HEK293 (cell line): ENCODE results near the gene KLK15.

Source experiments
- CTCF ChIA-PET: fragments of 350-600 bp; formaldehyde crosslinking; extraction: SDS; loops from one replicate; lab custom pipeline; 2021; ENCODE audit warnings: antibody characterized with exemption; lab: Yijun Ruan, JAX
- POLR2A ChIA-PET: fragments of 300-600 bp; formaldehyde crosslinking; extraction: SDS; loops from one replicate; lab custom pipeline; 2020; ENCODE audit warnings: antibody characterized with exemption, inconsistent platforms; lab: Yijun Ruan, JAX
- H3K27ac ChIP-seq: fragments of 200-500 bp; sonication (Bioruptor generic); 2 replicates; pipeline ENCODE4 v1.5.1; 2014; ENCODE audit warnings: low read depth, low read length, control low read depth, inconsistent platforms; ENCODE audit errors: extremely low read depth
- H3K36me3 ChIP-seq, 2 experiments: fragments of 200-500 bp in 1 of 2; sonication (Bioruptor generic) in 1 of 2; 1 replicate in 1 of 2; 2 replicates in 1 of 2; pipeline ENCODE4 v1.5.1; 2014 to 2017; ENCODE audit warnings: inconsistent platforms in 2 of 2, low read length in 2 of 2; ENCODE audit not compliant: control insufficient read depth in 2 of 2, insufficient read depth in 1 of 2
- H3K4me1 ChIP-seq: fragments of 200-500 bp; sonication (Bioruptor generic); 2 replicates; pipeline ENCODE4 v1.5.1; 2014; ENCODE audit warnings: mild to moderate bottlenecking, low read length, inconsistent platforms; ENCODE audit not compliant: control insufficient read depth, insufficient read depth
- H3K4me3 ChIP-seq: 2 replicates; pipeline ENCODE4 v1.5.1; 2011; ENCODE audit warnings: low read depth, mild to moderate bottlenecking, control low read depth, low read length, moderate library complexity
- H3K9me3 ChIP-seq: fragments of 200-500 bp; sonication (Bioruptor generic); 2 replicates; pipeline ENCODE4 v1.5.1; 2014; ENCODE audit warnings: low read depth, low read length, inconsistent platforms; ENCODE audit not compliant: control insufficient read depth, insufficient read depth
- GLIS1 ChIP-seq: fragments of 450-650 bp; formaldehyde crosslinking; IDR thresholded peaks from 2 replicates; pipeline ENCODE4 v1.5.1; 2016; ENCODE audit warnings: missing biosample characterization, missing genetic modification characterization
- RBAK ChIP-seq: fragments of 450-650 bp; formaldehyde crosslinking; IDR thresholded peaks from 2 replicates; pipeline ENCODE4 v1.5.1; 2016; ENCODE audit warnings: missing biosample characterization, missing genetic modification characterization
- SP2 ChIP-seq: fragments of 450-650 bp; formaldehyde crosslinking; IDR thresholded peaks from 2 replicates; pipeline ENCODE4 v1.5.1; 2016; ENCODE audit warnings: missing biosample characterization, missing genetic modification characterization
- SP7 ChIP-seq: fragments of 450-650 bp; formaldehyde crosslinking; IDR thresholded peaks from 2 replicates; pipeline ENCODE4 v1.5.1; 2016; ENCODE audit warnings: missing biosample characterization, missing genetic modification characterization
- ZNF248 ChIP-seq: fragments of 450-650 bp; formaldehyde crosslinking; IDR thresholded peaks from 2 replicates; pipeline ENCODE4 v1.5.1; 2017; ENCODE audit warnings: missing biosample characterization, missing genetic modification characterization
- ZNF266 ChIP-seq: fragments of 450-650 bp; formaldehyde crosslinking; IDR thresholded peaks from 2 replicates; pipeline ENCODE4 v1.5.1; 2016; ENCODE audit warnings: missing biosample characterization, missing genetic modification characterization, low read depth
- ZNF391 ChIP-seq: fragments of 450-650 bp; formaldehyde crosslinking; IDR thresholded peaks from 2 replicates; pipeline ENCODE4 v1.5.1; 2016; ENCODE audit warnings: low read depth, missing biosample characterization, missing genetic modification characterization, borderline replicate concordance
- ZNF701 ChIP-seq: fragments of 450-650 bp; formaldehyde crosslinking; IDR thresholded peaks from 2 replicates; pipeline ENCODE4 v1.5.1; 2016; ENCODE audit warnings: missing biosample characterization, missing genetic modification characterization
- TF ChIP-seq, protein P1 (sequence below): fragments of 450-650 bp; formaldehyde crosslinking; IDR thresholded peaks from 2 replicates; pipeline ENCODE4 v1.5.1; 2016; ENCODE audit warnings: missing biosample characterization, missing genetic modification characterization, borderline replicate concordance
- TF ChIP-seq, protein P2 (sequence below): fragments of 450-650 bp; formaldehyde crosslinking; IDR thresholded peaks from 2 replicates; pipeline ENCODE4 v1.5.0; 2017; ENCODE audit warnings: missing biosample characterization, missing genetic modification characterization, borderline replicate concordance
- TF ChIP-seq, protein P3 (sequence below): fragments of 450-650 bp; formaldehyde crosslinking; IDR thresholded peaks from 2 replicates; pipeline ENCODE4 v1.5.1; 2016; ENCODE audit warnings: missing biosample characterization, missing genetic modification characterization
- TF ChIP-seq, protein P4 (sequence below): fragments of 450-650 bp; formaldehyde crosslinking; optimal IDR thresholded peaks from 2 replicates; pipeline ENCODE3; 2016; ENCODE audit warnings: missing biosample characterization, mild to moderate bottlenecking, missing genetic modification characterization

KLK15 gene

DNA sequence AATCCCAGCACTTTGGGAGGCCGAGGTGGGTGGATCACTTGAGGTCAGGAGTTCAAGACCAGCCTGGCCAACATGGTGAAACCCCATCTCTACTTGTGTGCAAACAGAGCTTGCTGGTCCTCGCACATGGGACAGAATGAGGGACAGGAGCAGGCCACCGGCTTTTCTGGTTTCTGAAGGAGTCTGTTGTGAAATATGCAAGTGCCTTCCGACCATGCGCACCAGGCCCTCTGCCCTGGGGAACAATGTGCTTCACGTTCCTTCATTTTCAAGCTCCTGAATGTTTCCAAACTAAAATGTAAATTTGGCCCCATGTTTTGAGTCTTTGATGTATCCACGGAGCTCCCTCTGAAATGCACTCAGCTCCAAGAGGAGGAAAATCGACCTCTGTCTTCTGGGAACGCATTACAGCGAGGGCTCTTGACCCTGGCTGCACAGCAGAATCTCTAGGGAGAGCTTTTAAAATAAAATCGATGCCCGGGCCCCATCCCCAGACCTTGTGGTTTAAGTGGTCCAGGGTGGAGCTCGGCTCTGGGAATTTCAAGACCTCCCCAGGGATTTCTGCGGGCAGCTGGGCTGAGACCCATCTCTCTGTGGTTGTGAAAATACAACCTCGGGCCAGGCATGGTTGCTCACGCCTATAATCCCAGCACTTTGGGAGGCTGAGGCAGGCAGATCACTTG lies 52.5 kb downstream of the KLK15 start (continued):
- TF ChIP-seq RBAK (tag by site-specific recombination) (no peak), ZNF266 (tag by site-specific recombination) (no peak), ZNF701 (no peak), ZNF248 (tag by site-specific recombination) (no peak)
- TF ChIP-seq, protein P1, sequence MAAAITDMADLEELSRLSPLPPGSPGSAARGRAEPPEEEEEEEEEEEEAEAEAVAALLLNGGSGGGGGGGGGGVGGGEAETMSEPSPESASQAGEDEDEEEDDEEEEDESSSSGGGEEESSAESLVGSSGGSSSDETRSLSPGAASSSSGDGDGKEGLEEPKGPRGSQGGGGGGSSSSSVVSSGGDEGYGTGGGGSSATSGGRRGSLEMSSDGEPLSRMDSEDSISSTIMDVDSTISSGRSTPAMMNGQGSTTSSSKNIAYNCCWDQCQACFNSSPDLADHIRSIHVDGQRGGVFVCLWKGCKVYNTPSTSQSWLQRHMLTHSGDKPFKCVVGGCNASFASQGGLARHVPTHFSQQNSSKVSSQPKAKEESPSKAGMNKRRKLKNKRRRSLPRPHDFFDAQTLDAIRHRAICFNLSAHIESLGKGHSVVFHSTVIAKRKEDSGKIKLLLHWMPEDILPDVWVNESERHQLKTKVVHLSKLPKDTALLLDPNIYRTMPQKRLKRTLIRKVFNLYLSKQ (tag by site-specific recombination), result no peak
- TF ChIP-seq, protein P2, sequence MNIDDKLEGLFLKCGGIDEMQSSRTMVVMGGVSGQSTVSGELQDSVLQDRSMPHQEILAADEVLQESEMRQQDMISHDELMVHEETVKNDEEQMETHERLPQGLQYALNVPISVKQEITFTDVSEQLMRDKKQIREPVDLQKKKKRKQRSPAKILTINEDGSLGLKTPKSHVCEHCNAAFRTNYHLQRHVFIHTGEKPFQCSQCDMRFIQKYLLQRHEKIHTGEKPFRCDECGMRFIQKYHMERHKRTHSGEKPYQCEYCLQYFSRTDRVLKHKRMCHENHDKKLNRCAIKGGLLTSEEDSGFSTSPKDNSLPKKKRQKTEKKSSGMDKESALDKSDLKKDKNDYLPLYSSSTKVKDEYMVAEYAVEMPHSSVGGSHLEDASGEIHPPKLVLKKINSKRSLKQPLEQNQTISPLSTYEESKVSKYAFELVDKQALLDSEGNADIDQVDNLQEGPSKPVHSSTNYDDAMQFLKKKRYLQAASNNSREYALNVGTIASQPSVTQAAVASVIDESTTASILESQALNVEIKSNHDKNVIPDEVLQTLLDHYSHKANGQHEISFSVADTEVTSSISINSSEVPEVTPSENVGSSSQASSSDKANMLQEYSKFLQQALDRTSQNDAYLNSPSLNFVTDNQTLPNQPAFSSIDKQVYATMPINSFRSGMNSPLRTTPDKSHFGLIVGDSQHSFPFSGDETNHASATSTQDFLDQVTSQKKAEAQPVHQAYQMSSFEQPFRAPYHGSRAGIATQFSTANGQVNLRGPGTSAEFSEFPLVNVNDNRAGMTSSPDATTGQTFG (tag by site-specific recombination), result no peak
- TF ChIP-seq, all 188 proteins: peak for 0

DNA sequence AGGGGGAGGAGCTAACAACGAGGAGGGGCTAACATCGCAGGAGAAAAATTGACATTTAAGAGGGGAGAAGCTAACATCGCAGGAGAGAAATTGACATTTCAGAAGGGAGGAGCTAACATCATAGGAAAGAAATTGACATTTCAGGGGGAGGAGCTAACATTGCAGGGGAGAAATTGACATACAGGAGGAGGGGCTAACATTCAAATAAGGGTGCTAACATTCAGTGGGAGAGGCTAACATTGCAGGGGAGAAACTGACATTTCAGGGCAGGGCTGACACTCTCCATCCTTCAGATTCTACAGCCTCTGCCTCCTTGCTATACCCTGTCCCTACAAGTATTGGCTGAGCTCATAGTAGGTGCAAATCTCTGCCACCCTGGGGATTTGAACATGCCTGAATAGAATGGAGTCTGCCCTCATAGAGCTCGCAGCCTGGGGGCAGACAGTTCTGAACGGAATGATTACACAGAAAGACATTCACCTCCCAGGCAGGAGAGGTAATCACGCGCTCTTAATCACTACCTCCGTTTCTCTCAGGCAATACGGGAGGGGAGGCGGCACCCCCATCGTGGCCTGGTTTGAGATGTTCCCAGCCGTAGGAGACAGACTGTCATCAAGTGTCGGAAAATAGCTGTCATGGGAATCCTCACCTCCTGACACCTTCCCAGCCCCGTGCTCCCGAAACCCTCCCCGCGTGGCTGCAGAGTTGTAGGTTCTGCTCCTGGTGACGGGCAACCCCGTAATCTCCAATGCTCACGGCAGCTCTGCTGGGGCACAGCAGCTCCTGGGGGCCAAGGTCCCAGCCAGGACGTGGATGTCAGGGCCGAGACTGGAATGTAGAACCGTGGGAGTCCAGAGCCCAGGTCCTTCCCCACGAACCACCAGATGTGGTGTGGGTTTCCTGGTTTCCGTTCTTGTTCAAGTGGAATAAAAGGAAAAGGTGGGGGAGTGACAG lies 53.6 kb downstream of the KLK15 start:
- H3K4me3 ChIP-seq, result no peak overlapping the region
- H3K9me3 ChIP-seq, result no peaks in the 10 kb centered on the region
- ChIA-PET POLR2A (interaction anchor here (1.3 to 3.9 kb wide), 4 partner anchors 17 to 172 kb away, joined by 4 to 19 read pairs (median 10); no protein-coding TSS in a partner anchor), CTCF (interaction anchor here (0.6 to 10.1 kb wide), 16 partner anchors 16 to 422 kb away, joined by 3 to 151 read pairs (median 6); partner anchors contain the start of genes CLEC11A and SHANK1)
- H3K36me3 ChIP-seq, result no peaks in the 10 kb centered on the region
- no peak overlapping the region for H3K27ac ChIP-seq
- H3K4me1 ChIP-seq, result peaks cover 5% of the 10 kb centered on the region; the same call in 1 of the 2 replicates
- peak; percentile 51 for TF ChIP-seq SP2
- TF ChIP-seq, protein P3, sequence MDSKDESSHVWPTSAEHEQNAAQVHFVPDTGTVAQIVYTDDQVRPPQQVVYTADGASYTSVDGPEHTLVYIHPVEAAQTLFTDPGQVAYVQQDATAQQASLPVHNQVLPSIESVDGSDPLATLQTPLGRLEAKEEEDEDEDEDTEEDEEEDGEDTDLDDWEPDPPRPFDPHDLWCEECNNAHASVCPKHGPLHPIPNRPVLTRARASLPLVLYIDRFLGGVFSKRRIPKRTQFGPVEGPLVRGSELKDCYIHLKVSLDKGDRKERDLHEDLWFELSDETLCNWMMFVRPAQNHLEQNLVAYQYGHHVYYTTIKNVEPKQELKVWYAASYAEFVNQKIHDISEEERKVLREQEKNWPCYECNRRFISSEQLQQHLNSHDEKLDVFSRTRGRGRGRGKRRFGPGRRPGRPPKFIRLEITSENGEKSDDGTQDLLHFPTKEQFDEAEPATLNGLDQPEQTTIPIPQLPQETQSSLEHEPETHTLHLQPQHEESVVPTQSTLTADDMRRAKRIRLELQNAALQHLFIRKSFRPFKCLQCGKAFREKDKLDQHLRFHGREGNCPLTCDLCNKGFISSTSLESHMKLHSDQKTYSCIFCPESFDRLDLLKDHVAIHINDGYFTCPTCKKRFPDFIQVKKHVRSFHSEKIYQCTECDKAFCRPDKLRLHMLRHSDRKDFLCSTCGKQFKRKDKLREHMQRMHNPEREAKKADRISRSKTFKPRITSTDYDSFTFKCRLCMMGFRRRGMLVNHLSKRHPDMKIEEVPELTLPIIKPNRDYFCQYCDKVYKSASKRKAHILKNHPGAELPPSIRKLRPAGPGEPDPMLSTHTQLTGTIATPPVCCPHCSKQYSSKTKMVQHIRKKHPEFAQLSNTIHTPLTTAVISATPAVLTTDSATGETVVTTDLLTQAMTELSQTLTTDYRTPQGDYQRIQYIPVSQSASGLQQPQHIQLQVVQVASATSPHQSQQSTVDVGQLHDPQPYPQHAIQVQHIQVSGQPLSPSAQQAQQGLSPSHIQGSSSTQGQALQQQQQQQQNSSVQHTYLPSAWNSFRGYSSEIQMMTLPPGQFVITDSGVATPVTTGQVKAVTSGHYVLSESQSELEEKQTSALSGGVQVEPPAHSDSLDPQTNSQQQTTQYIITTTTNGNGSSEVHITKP (tag by site-specific recombination), result peak; percentile 79
- no peak for TF ChIP-seq ZNF391 (tag by site-specific recombination)
- TF ChIP-seq GLIS1 (tag by site-specific recombination), result peak; percentile 78
- TF ChIP-seq SP7 (tag by site-specific recombination), result 0 out of 2 replicates have a peak, but pooled peaks have one; percentile 14
- TF ChIP-seq, protein P4, sequence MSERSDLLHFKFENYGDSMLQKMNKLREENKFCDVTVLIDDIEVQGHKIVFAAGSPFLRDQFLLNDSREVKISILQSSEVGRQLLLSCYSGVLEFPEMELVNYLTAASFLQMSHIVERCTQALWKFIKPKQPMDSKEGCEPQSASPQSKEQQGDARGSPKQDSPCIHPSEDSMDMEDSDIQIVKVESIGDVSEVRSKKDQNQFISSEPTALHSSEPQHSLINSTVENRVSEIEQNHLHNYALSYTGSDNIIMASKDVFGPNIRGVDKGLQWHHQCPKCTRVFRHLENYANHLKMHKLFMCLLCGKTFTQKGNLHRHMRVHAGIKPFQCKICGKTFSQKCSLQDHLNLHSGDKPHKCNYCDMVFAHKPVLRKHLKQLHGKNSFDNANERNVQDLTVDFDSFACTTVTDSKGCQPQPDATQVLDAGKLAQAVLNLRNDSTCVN (tag by site-specific recombination), result no peak
